Right lobe of liver (tissue), 6 donors: Measurements from ENCODE around the gene KLHL25. TPM values are rescaled to one million over a fixed set of nuclear protein-coding genes. Genes with fewer than 3 reads are reported as not detected.

Experiments used
- ATAC-seq, 4 donors: fragments of 200-7000 bp; cut with Tn5 transposase; one replicate each; pipeline ENCODE4 v1.9.1; 2020; ENCODE audit warnings: mild to moderate bottlenecking in 4 of 4, moderate library complexity in 4 of 4
- DNase-seq, 3 donors: peaks; one replicate each; pipeline ENCODE4 v3.0.0-alpha.2; 2020
- H3K27ac ChIP-seq, 3 donors: fragments of 200-600 bp; one replicate each; pipeline ENCODE4 v1.8.0; 2022
- H3K27me3 ChIP-seq, 2 donors: fragments of 200-600 bp; one replicate each; pipeline ENCODE4 v1.8.0; 2022
- H3K36me3 ChIP-seq, 4 donors: fragments of 200-600 bp; sonication (generic) in 1 of 4; one replicate each; pipeline versions ENCODE4 v1.5.1 to v1.8.0; 2017 to 2022; ENCODE audit warnings: control low read depth in 1 of 4
- H3K4me1 ChIP-seq, 4 donors: fragments of 200-600 bp; sonication (generic) in 1 of 4; one replicate each; pipeline versions ENCODE4 v1.5.1 to v1.8.0; 2017 to 2022; ENCODE audit warnings: control low read depth in 1 of 4
- H3K4me3 ChIP-seq, 3 donors: fragments of 200-600 bp; one replicate each; pipeline ENCODE4 v1.8.0; 2022
- H3K9me3 ChIP-seq, 4 donors: fragments of 200-600 bp; sonication (generic) in 1 of 4; one replicate each; pipeline versions ENCODE4 v1.5.1 to v1.8.0; 2017 to 2022; ENCODE audit warnings: control low read depth in 1 of 4
- POLR2A ChIP-seq: fragments of 450-650 bp; IDR thresholded peaks from one replicate; pipeline ENCODE4 v1.6.1; 2017; ENCODE audit warnings: antibody characterized with exemption, mild to moderate bottlenecking
- WGBS: methylation state at CpG from one replicate; pipeline ENCODE4 v1.1.6; 2018; ENCODE audit warnings: low coverage, low lambda C conversion rate; ENCODE audit not compliant: insufficient coverage; ENCODE audit errors: missing lambda C conversion rate; 5-methylcytosine and 5-hydroxymethylcytosine counted together
- intact Hi-C, 2 donors: fragments of 100-400 bp; cut with DNase I; formaldehyde crosslinking; loops; one replicate each; pipeline versions ENCODE4 v1.11.2 to v1.14.1; 2022
- total RNA-seq, 6 experiments: library from RNA; depleted of rRNA in 2 of 6; stranded (reverse); fragments of >200 nt in 2 of 6; fragmentation: NEBNext Ultra II Directional in 3 of 6; extraction: Animal tissue kit (Norgen Biotek cat#: 25700) in 3 of 6; gene quantifications; one replicate each; pipeline versions ENCODE4 v1.1.0 to v1.2.4, GENCODE V29; 2016 to 2023
- TF ChIP-seq, protein P1 (sequence below), 4 donors: fragments of 200-600 bp in 3 of 4; fragments of 450-650 bp in 1 of 4; IDR thresholded peaks; one replicate each; pipeline versions ENCODE4 v1.5.1 to v1.8.0; 2016 to 2022; ENCODE audit warnings: antibody characterized with exemption in 4 of 4, mild to moderate bottlenecking in 2 of 4
- donor health status: DM: no; HTN: yes; CAD: no.
- donor health status: DM: no; HTN: no; CAD: no.
- donor health status: DM: no; HTN: no; CAD: no.
- donor health status: DM: no; HTN: yes; CAD: no.
- donor health status: DM: no; HTN: yes; CAD: no.

The KLHL25 gene
- total RNA-seq, 6 experiments from 2014 or later: 5.8 to 21.7 (median 13.4) TPM

DNA sequence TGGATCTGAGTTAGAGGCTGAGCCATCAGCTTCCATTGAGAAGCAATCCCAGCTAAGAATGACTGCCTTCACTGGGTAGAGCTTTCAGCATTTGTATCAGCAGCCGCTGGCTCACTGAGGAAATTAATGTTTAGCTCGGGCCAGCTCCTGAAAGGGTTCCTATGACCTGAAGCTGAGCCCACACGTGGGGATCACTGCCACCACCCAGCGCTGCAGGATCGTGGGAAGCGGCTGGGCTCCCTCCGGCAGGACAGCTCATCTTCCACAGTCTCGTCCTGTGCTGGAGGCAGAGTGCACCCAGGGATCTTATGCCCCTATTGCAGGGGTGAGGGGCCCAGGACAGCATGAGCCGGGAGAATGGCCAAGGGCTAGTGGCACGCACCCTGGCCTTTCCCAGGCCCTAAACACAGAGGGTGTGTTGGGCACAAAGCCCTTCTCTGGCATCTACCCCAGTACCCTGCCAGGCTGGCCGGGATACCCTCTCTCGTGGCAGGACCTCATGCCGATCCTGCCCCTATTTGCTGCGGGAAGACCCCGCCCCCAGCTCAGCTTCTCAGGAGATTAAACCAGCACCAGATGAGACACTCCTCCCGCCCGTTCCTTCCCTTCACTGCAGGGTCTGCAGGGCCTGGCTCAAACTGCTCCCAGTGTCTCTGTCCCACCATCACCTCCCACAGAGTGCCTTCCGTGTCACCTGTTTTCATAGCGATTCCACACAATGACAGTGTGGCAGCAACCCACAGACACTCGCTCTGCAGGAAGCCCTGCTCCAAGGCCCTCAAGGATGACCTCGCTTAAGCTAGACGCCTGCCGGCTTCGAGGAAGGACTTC lies 28.5 kb downstream of the KLHL25 start:
- intact Hi-C loops: no loop called here
- peaks cover 0 to 64% (median 28%) of the 10 kb centered on the region in 4 donors for H3K4me1 ChIP-seq
- H3K27me3 ChIP-seq: no peaks in the 10 kb centered on the region
- whole genome bisulfite sequencing: 82% methylated on average over 5 of the region's 24 CpGs
- H3K27ac ChIP-seq: peak overlapping the region in 2 of 3 donors; percentile 54 to 76
- ATAC-seq: peak; percentile 49 to 76 (median 66)
- H3K4me3 ChIP-seq: no peak overlapping the region
- H3K9me3 ChIP-seq: no peaks in the 10 kb centered on the region
- DNase-seq: peak; percentile 60 to 83 (median 77)
- TF ChIP-seq, protein P1, sequence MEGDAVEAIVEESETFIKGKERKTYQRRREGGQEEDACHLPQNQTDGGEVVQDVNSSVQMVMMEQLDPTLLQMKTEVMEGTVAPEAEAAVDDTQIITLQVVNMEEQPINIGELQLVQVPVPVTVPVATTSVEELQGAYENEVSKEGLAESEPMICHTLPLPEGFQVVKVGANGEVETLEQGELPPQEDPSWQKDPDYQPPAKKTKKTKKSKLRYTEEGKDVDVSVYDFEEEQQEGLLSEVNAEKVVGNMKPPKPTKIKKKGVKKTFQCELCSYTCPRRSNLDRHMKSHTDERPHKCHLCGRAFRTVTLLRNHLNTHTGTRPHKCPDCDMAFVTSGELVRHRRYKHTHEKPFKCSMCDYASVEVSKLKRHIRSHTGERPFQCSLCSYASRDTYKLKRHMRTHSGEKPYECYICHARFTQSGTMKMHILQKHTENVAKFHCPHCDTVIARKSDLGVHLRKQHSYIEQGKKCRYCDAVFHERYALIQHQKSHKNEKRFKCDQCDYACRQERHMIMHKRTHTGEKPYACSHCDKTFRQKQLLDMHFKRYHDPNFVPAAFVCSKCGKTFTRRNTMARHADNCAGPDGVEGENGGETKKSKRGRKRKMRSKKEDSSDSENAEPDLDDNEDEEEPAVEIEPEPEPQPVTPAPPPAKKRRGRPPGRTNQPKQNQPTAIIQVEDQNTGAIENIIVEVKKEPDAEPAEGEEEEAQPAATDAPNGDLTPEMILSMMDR (IDR thresholded peaks at IDR 0.05): no peak
- peak; percentile 47 for TF ChIP-seq POLR2A
- H3K36me3 ChIP-seq: peaks cover 0 to 5% (median 0%) of the 10 kb centered on the region in 4 donors

DNA sequence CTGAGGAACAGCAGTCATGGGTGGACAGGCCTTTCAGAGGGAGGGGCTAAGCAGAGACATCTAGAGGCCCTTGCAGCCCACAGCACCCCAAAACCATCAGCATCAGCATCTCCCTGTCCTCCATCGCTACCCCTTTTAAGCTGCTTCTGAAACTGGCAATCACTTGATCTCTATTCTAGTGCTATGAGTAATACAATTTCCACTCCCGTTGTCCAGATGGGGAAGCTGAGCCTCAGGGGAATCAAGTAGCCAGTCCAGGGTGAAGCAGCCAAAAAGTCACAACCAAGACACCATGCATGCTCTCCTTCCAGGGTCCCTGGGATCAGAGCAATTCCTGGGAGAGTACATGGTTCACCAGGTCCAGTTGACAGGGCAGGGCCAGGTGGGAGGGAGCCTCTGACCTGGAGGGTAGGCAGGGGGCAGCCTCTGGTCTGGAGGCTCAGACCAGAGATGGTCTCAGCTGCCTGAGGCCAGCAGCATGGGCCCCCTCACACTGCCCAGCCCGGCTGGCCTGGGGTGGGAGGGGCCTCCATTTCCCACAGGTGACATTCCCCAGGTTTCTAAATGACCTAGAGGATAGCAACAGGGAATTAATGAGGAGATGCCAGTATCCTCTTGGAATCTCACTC lies 30.0 kb downstream of the KLHL25 start:
- DNase-seq (no peak), ATAC-seq (no peak)
- 100% methylated on average over 1 of the region's 3 CpGs for WGBS
- intact Hi-C loops: no loop called here
- Histone ChIP-seq H3K27ac (peak overlapping the region in 1 of 3 donors; percentile 33), H3K36me3 (peaks cover 0 to 5% (median 0%) of the 10 kb centered on the region in 4 donors), H3K27me3 (no peaks in the 10 kb centered on the region), H3K4me3 (no peak overlapping the region), H3K4me1 (peaks cover 0 to 51% (median 21%) of the 10 kb centered on the region in 4 donors), H3K9me3 (no peaks in the 10 kb centered on the region)
- TF ChIP-seq POLR2A: no peak
- TF ChIP-seq, protein P1 (IDR thresholded peaks at IDR 0.05): no peak

DNA sequence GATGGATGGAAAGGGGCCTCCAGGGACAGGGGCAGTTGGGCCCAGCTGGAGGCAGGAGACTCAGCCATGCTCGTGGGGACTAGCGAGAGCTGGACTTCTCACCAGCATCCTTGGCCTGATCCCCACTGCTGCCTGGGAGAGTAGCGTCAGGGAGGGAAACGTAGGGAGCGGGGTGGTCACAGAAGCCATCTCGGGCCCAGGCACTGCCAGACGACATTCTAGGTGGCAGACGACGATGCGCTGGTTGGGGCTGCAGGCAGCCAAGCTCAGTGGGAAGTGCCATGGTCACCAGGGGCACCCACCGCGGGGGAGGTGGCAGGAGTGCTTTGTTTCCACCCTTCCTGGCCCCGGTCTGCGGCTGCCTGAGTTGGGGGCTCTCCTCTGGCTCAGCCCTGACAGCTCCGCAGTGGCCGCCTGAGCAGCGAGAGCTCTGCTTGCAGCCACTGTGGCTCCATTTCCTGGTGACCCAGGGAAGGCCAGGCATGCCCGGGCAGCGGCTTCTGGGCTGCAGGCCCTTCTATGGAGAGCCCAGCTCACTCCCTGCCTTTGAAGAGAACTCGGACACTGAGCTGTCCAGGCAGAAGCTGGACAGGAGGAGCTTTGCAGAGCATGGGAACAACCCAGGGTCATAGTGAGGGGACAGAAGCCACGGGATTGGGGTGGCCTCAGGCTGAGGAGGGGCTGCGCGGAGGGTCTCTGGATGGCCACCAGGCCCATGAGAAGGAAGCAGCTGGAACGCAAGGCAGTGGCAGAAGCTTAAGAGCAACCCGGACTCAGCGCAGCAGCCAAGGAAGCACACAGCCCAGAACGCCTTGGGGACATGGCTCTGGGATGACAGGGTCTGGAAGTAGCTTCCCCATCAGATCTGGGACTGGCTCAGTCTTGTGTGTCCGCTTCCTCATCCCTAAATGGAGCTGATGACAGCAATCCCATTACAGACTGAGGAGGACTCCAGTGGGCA lies 30.8 kb downstream of the KLHL25 start:
- intact Hi-C loops: no loop called here
- Histone ChIP-seq H3K9me3 (no peaks in the 10 kb centered on the region), H3K36me3 (peaks cover 0 to 5% (median 0%) of the 10 kb centered on the region in 4 donors)

More for the DNA sequence above, 30.8 kb downstream of the KLHL25 start:
- Histone ChIP-seq H3K27me3 (no peaks in the 10 kb centered on the region), H3K4me3 (no peak overlapping the region), H3K27ac (peak overlapping the region in 1 of 3 donors; percentile 18), H3K4me1 (peaks cover 0 to 55% (median 23%) of the 10 kb centered on the region in 4 donors)
- no peak for TF ChIP-seq POLR2A
- TF ChIP-seq, protein P1 (IDR thresholded peaks at IDR 0.05): no peak
- no peak for ATAC-seq
- DNase-seq: no peak
- 84% methylated on average over 6 of the region's 28 CpGs for WGBS
